GM19035 (cell line): ENCODE measurements around the gene MORN4.
"Not testable (repeated sequence)": the region's sequence is repeated elsewhere in the genome, so short reads cannot be mapped to it uniquely, and the experiment has no call there.

ENCODE experiments used
- ATAC-seq: cut with Tn5 transposase; IDR thresholded peaks from one replicate; pipeline ENCODE4 v1.9.1; 2021; ENCODE audit not compliant: unreplicated experiment

Gene MORN4

GRCh38 chr10:97642471-97643159, 9.3 kb upstream of the MORN4 start:
- not testable (repeated sequence) for ATAC-seq

GRCh38 chr10:97640868-97641811, 7.8 kb upstream of the MORN4 start:
- ATAC-seq = peak; percentile 32

- ATAC-seq = peak; percentile 97
Observed at GRCh38 chr10:97640174-97640867, 7.0 kb upstream of the MORN4 start, which contains the start of gene PI4K2A. Gene PI4K2A (plus strand): TSS chr10:97640671. CDS start chr10:97640743, 72 bp downstream.

GRCh38 chr10:97639090-97639489, 5.8 kb upstream of the MORN4 start:
- ATAC-seq = not testable (repeated sequence)

DNA sequence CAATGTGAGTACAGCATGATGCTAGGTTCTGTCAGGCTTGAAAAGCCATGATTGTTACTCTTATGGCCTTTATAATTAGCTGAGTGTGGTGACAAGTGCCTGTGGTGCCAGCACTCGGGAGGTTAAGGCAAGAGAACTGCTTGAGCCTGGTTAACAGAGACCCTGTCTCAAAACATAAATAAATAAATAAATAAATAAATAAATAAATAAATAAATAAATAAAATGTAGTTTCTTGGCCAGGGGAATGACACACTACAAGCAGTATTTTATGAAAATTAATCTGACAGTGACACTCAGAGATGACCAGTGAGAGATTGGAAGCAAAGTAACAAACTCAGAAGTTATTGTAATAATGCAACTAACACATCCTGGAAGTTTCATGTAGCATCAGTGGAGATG, 2.3 kb upstream of the MORN4 start:
- no peak for ATAC-seq

DNA sequence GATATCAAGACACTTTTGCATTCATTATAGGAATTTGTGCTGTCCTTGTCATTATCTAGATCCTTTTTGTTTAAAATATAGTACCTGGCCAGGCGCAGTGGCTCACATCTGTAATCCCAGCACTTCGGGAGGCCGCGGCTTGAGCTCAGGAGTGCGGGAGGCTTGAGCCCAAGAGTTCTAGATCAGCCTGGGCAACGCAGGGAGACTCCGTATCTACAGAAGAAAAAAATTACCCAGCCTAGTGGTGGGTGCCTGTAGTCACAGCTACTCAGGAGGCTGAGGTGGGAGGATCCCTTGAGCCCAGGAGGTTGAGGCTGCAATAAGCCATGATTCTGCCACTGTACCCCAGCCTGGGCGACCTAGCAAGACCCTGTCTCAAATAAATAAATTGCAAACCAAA, 621 bp upstream of the MORN4 start:
- ATAC-seq = peak; percentile 20

DNA sequence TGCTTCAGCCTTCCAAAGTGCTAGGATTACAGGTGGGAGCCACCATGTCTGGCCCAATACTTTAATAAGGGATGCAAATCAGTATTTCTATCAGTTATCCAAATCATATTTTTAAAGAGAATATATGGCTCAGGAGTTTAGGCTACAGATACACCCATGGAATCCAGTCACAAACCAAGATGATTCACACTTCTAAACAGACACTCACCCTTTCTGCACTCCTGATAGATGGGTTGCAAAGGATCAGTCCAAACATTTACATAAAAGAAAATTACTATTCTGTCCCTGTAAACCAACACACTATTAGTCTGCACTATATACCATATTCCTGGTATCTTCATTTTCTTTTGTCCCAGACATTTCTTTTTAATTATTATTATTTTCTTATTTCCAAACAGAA, 2.2 kb downstream of the MORN4 start:
- no peak for ATAC-seq

GRCh38 chr10:97629289-97629688, 4.0 kb downstream of the MORN4 start:
- ATAC-seq = no peak

DNA sequence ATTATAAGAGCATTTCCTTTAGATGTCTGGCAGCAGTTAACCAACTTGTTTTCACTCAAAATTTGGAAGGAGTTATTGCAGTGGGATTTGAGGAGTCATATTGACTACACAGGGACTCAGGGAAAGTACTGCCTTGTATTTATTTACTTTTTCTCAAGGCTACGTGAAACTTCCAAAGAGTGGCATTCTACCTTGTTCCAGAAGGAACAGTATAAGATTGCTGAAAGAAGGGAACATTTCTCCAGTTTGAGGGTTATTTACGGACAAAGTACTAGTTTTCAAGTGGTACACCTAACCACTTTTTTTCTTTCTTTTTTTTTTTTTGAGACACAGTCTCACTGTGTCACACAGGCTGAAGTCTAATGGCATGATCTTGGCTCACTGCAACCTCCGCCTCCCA, 5.1 kb downstream of the MORN4 start:
- ATAC-seq = no peak

DNA sequence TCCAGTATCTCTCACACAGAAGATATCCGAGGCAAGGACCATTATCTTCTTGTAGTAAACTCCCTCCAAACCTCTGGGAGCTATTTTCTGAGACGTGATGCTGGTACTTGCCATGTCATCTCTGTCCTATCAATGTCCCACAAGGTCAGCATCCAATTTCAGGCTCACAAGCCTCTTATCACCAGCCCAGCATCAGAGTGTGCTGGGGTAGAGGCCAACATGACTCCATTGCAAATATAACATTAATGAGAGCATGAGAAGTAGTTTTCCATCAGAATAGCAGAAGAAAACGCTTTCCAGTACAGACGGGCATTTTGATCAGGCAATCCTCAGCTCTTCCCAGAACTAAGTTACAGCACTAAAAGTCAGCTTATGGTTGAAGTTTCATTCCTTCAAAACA, 5.6 kb downstream of the MORN4 start:
- no peak for ATAC-seq

GRCh38 chr10:97623277-97623676, 10.0 kb downstream of the MORN4 start:
- no peak for ATAC-seq

DNA sequence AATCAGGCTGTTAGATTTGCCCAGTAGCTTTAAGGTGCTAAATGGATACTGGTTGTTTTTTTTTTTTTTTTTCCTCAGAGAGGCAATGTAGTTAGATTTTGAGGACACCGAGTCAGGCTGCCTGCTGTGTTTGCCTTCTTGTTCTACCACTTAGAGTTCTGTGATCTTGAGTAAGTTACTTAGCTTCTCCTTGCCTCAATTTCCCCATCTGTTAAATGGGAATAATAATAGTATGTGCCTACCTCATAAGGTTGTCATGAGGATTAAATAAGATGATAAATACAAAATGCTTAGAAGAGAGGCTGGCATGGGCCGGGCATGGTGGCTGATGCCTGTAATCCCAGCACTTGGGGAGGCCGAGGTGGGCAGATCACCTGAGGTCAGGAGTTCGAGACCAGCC, 14.6 kb downstream of the MORN4 start:
- ATAC-seq = no peak

- no peak for ATAC-seq
Observed at GRCh38 chr10:97618285-97618684, 15.0 kb downstream of the MORN4 start.

DNA sequence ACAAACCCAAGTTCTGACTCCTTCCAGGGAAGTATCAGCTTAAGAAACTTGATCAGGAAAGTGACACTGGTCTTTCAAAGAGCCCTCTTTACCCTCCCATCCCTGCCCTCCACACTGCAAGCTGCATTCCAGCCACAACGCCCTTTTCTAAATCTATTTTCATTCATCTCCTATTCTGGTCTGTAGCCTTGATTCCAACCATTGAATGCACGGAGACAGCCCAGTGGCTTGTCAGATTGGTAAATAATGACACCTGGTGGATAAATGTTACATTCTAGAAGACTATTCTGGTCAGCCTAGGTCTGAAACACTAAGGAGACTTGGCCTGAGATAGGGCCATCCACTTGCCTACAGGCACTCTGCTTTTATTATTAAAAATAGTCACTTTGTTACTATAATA, 20.9 kb downstream of the MORN4 start:
- ATAC-seq = no peak

DNA sequence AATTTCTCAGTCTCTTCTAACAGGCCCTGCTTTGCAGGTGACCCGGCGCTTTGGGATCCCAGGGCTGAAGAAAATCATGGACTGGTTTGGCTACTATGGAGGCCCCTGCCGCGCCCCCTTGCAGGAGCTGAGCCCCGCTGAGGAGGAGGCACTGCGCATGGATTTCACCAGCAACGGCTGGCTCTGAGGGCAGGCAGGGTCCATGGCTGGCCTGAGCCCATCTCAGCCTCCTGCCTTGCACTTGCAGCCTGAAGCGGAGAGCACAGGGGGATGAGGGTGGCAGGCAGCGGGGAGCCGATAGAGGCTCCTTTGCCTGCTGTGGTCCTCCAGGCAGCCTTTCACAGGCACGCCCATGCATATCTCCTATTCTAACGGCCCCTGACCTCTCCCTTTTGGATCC, 21.8 kb downstream of the MORN4 start:
- no peak for ATAC-seq

DNA sequence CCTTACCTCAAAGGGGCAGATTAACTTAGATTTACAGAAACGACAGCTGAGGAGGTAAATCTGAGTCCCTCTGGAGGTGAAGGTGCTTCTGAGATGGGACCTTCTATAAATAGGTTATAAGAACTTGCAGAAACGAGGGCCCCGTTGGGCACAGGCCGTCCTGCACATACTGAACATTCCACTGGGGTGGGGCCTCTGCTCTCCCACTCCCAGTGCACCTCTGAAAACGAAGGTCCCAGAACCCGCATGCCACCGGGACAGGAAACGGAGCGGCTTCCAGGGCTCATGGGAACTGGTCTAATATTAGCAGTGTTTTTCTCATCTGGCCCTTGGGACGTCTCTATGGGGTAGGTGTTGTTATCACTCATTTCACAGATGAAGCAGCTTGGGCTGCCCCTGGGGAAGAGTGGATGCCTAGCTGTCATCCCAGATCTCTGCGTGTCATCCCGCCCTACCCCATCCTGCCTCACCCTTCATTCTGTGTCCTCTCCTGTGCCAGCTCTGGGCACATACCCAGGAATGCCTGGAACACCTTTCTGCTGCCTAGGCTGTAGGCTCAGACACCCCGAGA, 24.2 kb downstream of the MORN4 start:
- no peak for ATAC-seq

DNA sequence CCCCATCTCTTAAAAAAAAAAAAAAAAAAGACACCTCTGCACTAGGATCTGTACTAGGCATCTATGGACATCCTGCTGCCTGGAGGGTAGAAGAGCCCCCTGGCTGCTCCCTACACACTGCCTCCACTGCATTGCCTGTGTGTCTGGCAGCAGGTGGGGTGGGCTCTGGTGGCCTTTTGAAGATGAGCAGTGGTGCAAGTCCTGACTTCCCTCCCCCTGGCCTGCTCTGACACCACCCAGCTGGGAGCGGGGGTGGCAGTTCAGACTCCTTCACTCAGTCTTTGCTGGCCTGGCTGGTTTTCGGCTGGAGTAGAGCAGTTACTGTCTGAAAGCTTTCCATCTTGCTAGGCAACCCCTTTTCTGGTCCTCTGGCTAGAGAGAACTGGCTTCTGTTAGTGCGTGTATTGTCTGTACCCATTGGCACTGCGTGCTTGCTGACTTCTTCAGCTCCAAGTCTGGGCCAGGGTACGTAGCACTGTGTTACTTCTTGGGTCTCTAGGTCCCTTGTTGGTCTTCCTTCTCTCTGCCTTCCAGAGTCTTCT, 26.1 kb downstream of the MORN4 start:
- no peak for ATAC-seq

DNA sequence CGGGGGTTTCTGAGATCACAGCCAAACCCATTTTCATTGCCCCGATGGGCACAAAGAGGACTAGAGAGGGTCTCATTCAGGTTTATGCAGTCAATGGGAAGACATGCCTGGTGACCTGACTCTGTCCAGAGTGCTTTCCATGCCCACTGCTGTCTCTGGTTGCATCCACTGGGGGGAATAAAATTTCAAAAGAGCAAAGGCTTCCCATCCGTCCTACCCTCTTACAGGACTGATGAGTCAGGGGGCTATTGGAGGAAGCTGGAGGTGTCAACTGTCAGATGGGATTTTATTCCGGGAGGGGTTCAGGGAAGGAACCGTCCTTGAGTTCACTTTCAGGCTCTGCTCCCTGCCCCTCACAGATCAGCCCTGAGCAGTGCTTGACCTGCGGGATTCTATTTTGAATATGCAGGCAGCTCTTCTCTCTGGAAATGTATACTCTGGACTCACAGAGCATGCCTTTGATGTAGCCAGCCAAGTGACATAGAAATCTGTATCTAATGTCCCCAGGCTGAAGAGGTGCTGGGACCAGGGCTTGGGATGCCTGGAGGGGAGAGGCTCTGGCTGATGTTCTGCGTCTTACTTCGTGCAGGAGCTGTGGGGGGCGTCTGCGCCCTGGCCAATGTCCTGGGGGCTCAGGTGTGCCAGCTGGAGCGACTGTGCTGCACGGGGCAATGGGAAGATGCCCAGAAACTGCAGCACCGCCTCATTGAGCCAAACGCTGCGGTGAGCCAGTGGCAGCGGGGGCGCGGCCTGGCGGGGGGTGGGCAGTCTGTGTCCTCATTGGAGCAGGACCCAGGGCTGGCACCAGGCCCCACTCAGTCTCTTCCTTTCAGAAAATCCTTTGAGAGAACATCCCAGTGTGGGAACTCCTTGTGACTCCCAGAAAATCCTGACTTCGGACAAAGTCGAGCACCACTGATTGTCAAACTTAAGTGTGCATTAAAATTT, 31.8 kb downstream of the MORN4 start:
- no peak for ATAC-seq

DNA sequence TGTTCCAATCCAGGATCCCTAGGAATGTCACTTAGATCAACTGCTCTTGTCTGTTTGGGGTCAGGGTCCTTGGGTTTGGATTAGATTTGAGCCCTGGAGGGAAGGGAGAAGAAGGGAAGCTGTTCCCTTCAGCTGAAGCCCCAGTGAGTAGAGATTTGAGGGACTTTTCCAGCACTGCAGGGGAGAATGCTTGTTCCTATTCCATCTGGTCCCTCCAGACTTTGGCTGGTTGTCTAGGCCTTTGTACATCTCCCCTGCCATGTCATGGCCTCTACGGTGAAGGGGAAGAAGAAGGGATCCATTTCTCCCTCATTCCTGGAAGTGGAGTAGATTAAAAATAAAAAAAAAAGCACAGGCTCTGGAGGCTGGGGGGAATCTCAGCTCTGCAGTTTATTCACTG, 32.7 kb downstream of the MORN4 start:
- no peak for ATAC-seq

GRCh38 chr10:97599272-97599619, 34.1 kb downstream of the MORN4 start:
- ATAC-seq = no peak
